Transverse colon (tissue), 4 donors: ENCODE data around the gene PEX11A. TPM values are rescaled to one million over a fixed set of nuclear protein-coding genes. Genes with fewer than 3 reads are reported as not detected.

Source experiments
- DNase-seq: peaks from one replicate; pipeline ENCODE4 v3.0.0-alpha.2; 2019
- H3K27ac ChIP-seq, 4 donors: fragments of 200-600 bp; sonication (generic); 2 replicates each; pipeline ENCODE4 v1.5.1; 2016 to 2018; ENCODE audit warnings: inconsistent platforms in 4 of 4
- H3K27me3 ChIP-seq: fragments of 200-600 bp; sonication (generic); 2 replicates; pipeline ENCODE4 v1.5.1; 2017; ENCODE audit warnings: inconsistent platforms
- H3K36me3 ChIP-seq, 4 donors: fragments of 200-600 bp; sonication (generic); 2 replicates each; pipeline ENCODE4 v1.5.1; 2017 to 2019; ENCODE audit warnings: inconsistent platforms in 4 of 4
- H3K4me1 ChIP-seq, 4 donors: fragments of 200-600 bp; sonication (generic); 2 replicates each; pipeline ENCODE4 v1.5.1; 2017 to 2020; ENCODE audit warnings: inconsistent platforms in 4 of 4
- H3K4me3 ChIP-seq, 4 donors: fragments of 200-600 bp; sonication (generic); 1 replicate in 1 of 4; 2 replicates in 3 of 4; pipeline versions ENCODE4 v1.5.1 to v1.6.1; 2017 to 2019; ENCODE audit warnings: inconsistent platforms in 4 of 4
- H3K9me3 ChIP-seq, 2 donors: fragments of 200-600 bp; sonication (generic); 2 replicates each; pipeline ENCODE4 v1.5.1; 2017 to 2019; ENCODE audit warnings: inconsistent platforms in 2 of 2
- EP300 ChIP-seq: sonication (generic); formaldehyde crosslinking; IDR thresholded peaks from one replicate; pipeline ENCODE4 v1.6.1; 2017; ENCODE audit warnings: antibody characterized with exemption, low read depth
- POLR2A ChIP-seq: fragments of 450-650 bp; IDR thresholded peaks from one replicate; pipeline ENCODE4 v1.6.1; 2016; ENCODE audit warnings: antibody characterized with exemption, mild to moderate bottlenecking, moderate library complexity
- POLR2AphosphoS5 ChIP-seq, 3 donors: sonication (generic); formaldehyde crosslinking; IDR thresholded peaks; one replicate each; pipeline ENCODE4 v1.6.1; 2016; ENCODE audit warnings: antibody characterized with exemption in 3 of 3
- WGBS, 2 donors: methylation state at CpG; one replicate each; pipeline ENCODE4 v1.1.5; 2018; ENCODE audit warnings: low coverage in 1 of 2; 5-methylcytosine and 5-hydroxymethylcytosine counted together
- in situ Hi-C, 4 donors: fragments of 200-750 bp; cut with MboI; loops; one replicate each; pipeline versions ENCODE4 v1.15.0 to v1.15.1; 2017; ENCODE audit warnings: low sequenced_read_pairs in 3 of 4, low pct_ligation_motif_present in 1 of 4, low pct_unique_long_range_greater_than_20kb in 1 of 4
- intact Hi-C: fragments of 100-400 bp; cut with DNase I; formaldehyde crosslinking; loops from one replicate; pipeline ENCODE4 v1.15.1; 2023; ENCODE audit warnings: low total_unique reads
- total RNA-seq, 4 donors: library from RNA; depleted of rRNA; stranded (reverse); fragments of >200 nt; gene quantifications; one replicate each; pipeline ENCODE4 v1.1.0, GENCODE V29; 2016
- TF ChIP-seq, protein P1 (sequence below), 5 experiments: fragments of 200-600 bp in 3 of 5; fragments of 450-650 bp in 2 of 5; sonication (generic) in 3 of 5; IDR thresholded peaks; 1 replicate in 2 of 5; 2 replicates in 3 of 5; pipeline ENCODE4 v1.5.1; 2016 to 2017; ENCODE audit warnings: antibody characterized with exemption in 5 of 5, inconsistent platforms in 3 of 5, mild to moderate bottlenecking in 2 of 5, moderate library complexity in 1 of 5

PEX11A gene
- total RNA-seq, 4 donors from 2014 or later, result 6.8 to 113 (median 40.6) TPM

DNA sequence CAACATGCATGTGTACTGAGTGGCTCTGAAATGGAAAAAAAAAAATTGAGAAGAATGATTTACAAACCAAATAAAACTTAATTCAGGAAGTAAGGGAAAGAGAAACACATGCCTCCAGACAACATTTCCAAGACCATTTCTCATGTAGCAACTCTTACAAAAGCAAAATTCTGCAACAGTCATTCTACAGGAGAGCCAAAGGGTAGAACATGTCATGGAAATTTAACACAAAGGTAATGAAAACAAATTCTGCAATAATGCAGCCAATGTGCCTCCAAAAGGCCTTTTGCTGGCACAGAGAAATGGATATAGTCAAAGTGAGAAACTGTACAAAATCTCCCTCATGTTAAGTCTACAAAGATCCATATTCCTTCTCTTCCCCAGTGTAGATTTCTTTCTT is 4.0 kb downstream of the PEX11A start:
- in situ Hi-C loops, result no loop called here
- intact Hi-C loops, result no loop called here

DNA sequence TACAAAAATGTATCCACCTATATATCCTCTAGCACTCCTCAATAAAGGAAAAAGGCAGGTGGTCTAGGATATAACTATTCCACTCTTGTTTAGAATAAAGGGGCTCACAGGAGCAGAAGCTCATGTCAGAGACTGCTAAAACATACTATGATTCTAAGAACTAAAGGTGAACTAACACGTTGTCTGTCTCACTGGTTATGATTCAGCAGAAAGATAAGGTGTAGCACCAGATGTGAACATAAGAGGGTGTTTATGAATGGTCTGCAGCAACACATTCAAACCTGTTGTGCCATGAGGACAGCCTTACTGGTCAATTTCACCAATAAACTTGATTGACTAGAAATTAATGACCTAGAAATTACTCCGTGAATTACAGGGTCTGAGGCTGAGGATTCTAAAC is 4.6 kb downstream of the PEX11A start:
- H3K27ac ChIP-seq, result no peak overlapping the region
- H3K36me3 ChIP-seq, result peaks cover 0 to 13% (median 3%) of the 10 kb centered on the region in 4 donors
- H3K4me1 ChIP-seq, result peaks cover 7 to 38% (median 18%) of the 10 kb centered on the region in 4 donors
- H3K4me3 ChIP-seq, result no peak overlapping the region
- DNase-seq, result no peak
- 75 to 76% methylated on average over 2 of the region's 2 CpGs for WGBS, 2 donors
- in situ Hi-C loops (no loop called here), intact Hi-C loops (no loop called here)
- TF ChIP-seq, protein P1, sequence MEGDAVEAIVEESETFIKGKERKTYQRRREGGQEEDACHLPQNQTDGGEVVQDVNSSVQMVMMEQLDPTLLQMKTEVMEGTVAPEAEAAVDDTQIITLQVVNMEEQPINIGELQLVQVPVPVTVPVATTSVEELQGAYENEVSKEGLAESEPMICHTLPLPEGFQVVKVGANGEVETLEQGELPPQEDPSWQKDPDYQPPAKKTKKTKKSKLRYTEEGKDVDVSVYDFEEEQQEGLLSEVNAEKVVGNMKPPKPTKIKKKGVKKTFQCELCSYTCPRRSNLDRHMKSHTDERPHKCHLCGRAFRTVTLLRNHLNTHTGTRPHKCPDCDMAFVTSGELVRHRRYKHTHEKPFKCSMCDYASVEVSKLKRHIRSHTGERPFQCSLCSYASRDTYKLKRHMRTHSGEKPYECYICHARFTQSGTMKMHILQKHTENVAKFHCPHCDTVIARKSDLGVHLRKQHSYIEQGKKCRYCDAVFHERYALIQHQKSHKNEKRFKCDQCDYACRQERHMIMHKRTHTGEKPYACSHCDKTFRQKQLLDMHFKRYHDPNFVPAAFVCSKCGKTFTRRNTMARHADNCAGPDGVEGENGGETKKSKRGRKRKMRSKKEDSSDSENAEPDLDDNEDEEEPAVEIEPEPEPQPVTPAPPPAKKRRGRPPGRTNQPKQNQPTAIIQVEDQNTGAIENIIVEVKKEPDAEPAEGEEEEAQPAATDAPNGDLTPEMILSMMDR (IDR thresholded peaks at IDR 0.05), result no peak
- TF ChIP-seq EP300 (no peak), POLR2AphosphoS5 (IDR thresholded peaks at IDR 0.05) (no peak), POLR2A (no peak)
- H3K9me3 ChIP-seq, result no peaks in the 10 kb centered on the region
- H3K27me3 ChIP-seq, result no peaks in the 10 kb centered on the region

More for the DNA sequence above, 4.0 kb downstream of the PEX11A start:
- peaks cover 0 to 13% (median 3%) of the 10 kb centered on the region in 4 donors for H3K36me3 ChIP-seq
- TF ChIP-seq, protein P1 (IDR thresholded peaks at IDR 0.05), result no peak
- TF ChIP-seq POLR2A (no peak), EP300 (no peak), POLR2AphosphoS5 (IDR thresholded peaks at IDR 0.05) (no peak)
- peaks cover 3 to 36% (median 17%) of the 10 kb centered on the region in 4 donors for H3K4me1 ChIP-seq
- DNase-seq, result no peak
- H3K27me3 ChIP-seq, result no peaks in the 10 kb centered on the region
- no peak overlapping the region for H3K4me3 ChIP-seq
- no peak overlapping the region for H3K27ac ChIP-seq
- H3K9me3 ChIP-seq, result no peaks in the 10 kb centered on the region

DNA sequence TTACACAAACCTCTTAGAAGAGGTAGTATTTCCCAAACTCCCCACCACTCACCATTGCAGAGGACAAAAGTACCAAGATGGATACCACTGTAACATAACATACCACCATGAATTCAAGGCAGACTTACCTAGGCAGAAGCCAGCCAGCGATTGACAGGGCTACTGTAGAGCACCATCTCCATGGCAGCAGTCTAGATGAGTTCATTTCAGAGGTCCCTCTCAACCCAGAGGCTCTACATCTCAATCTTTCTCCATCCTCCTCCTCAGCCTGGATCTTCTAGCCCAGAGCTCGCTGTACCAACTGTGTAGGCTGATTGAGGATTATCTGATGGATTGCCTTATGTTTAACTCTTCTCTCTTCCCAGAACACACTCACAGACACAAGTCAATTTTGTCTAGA is 9.4 kb downstream of the PEX11A start:
- Histone ChIP-seq H3K36me3 (peaks cover 0 to 13% (median 3%) of the 10 kb centered on the region in 4 donors), H3K4me1 (peaks cover 13 to 24% (median 17%) of the 10 kb centered on the region in 4 donors), H3K27me3 (no peaks in the 10 kb centered on the region), H3K27ac (peak overlapping the region; percentile 79 to 80 (median 80)), H3K4me3 (no peak overlapping the region), H3K9me3 (no peaks in the 10 kb centered on the region)
- no peak for TF ChIP-seq EP300
- TF ChIP-seq POLR2A, result no peak
- TF ChIP-seq POLR2AphosphoS5 (IDR thresholded peaks at IDR 0.05), result no peak
- TF ChIP-seq, protein P1 (IDR thresholded peaks at IDR 0.05), result no peak
- DNase-seq, result no peak
- in situ Hi-C loops (no loop called here), intact Hi-C loops (no loop called here)
- 82% methylated on average over 2 of the region's 2 CpGs; no CpG with 5 or more reads in 1 of the 2 donors for WGBS, 2 donors

DNA sequence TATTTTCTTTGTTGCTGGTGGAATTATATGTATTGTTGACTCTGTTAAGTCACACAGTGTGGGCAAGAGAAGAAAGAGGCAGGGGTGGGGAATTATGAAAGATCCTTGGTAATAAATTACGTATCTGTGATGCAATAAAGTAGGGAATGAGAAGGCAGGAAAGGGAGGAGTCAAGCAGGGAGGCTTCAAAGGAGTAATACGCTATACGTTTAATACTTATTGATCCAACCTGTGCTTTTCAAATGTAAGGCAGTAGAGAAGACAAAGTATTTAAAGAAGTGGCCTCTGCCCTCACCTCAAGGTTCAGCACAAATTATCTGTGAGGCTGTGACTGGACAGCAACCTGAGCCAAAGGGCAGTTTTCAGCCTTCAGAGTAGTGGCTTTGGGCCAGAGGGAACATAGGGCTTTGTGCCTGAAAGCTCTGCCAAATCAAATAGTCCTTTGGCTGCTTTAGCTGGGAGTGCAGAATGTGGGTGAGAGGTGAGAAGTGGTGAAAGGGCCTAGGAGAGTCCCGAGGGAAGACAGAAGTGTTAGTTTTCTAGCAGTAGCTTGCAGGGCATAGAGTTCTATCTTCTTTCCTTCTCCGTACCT is 10.2 kb downstream of the PEX11A start:
- intact Hi-C loops (no loop called here), in situ Hi-C loops (no loop called here)
- Histone ChIP-seq H3K9me3 (no peaks in the 10 kb centered on the region), H3K4me1 (peaks cover 13 to 24% (median 17%) of the 10 kb centered on the region in 4 donors), H3K36me3 (peaks cover 0 to 7% (median 3%) of the 10 kb centered on the region in 4 donors), H3K27me3 (no peaks in the 10 kb centered on the region), H3K4me3 (no peak overlapping the region), H3K27ac (peak overlapping the region; percentile 79 to 80 (median 80))
- 30 to 46% methylated on average over 4 to 5 of the region's 5 CpGs for WGBS, 2 donors
- peak; percentile 76 for DNase-seq
- TF ChIP-seq POLR2A, result no peak
- peak; percentile 17 to 82 (median 74) for TF ChIP-seq POLR2AphosphoS5 (IDR thresholded peaks at IDR 0.05)
- TF ChIP-seq EP300, result no peak
- TF ChIP-seq, protein P1 (IDR thresholded peaks at IDR 0.05), result no peak
